GM12878 (cell line): ENCODE data around the gene METTL18. TPM values are rescaled to one million over a fixed set of nuclear protein-coding genes. Genes with fewer than 3 reads are reported as not detected.

Experiments used
- CBFB ChIP-seq: IDR thresholded peaks from 2 replicates; pipeline ENCODE4 v1.6.1; 2016; ENCODE audit warnings: antibody characterized with exemption, low read depth
- EGR1 ChIP-seq, 2 experiments: IDR thresholded peaks; 1 replicate in 1 of 2; 2 replicates in 1 of 2; pipeline ENCODE4 v1.6.1; 2011 to 2012; ENCODE audit warnings: low read depth in 2 of 2, low read length in 2 of 2, borderline replicate concordance in 1 of 2, mild to moderate bottlenecking in 1 of 2, moderate library complexity in 1 of 2
- HCFC1 ChIP-seq: fragments of 150-350 bp; IDR thresholded peaks from 2 replicates; pipeline ENCODE4 v1.6.1; 2014; ENCODE audit warnings: low read length
- KLF5 ChIP-seq: fragments of 450-650 bp; IDR thresholded peaks from 2 replicates; pipeline ENCODE4 v1.6.1; 2014; ENCODE audit warnings: mild to moderate bottlenecking; ENCODE audit not compliant: partially characterized antibody
- NFYA ChIP-seq: IDR thresholded peaks from 2 replicates; pipeline ENCODE4 v1.6.1; 2011; ENCODE audit warnings: low read depth, mild to moderate bottlenecking, low read length, improper control_type of control experiment, borderline replicate concordance
- POU2F2 ChIP-seq: IDR thresholded peaks from 3 replicates; pipeline ENCODE4 v1.6.1; 2011; ENCODE audit warnings: low read depth, mild to moderate bottlenecking, low read length, borderline replicate concordance
- RCOR1 ChIP-seq: conservative IDR thresholded peaks from 2 replicates; pipeline ENCODE4 v1.6.1; 2012; ENCODE audit warnings: low read depth, low read length, improper control_type of control experiment
- RELA ChIP-seq: fragments of 450-650 bp; IDR thresholded peaks from 2 replicates; pipeline ENCODE4 v1.8.0; 2014; ENCODE audit warnings: borderline replicate concordance; ENCODE audit not compliant: partially characterized antibody
- RUNX3 ChIP-seq: IDR thresholded peaks from 2 replicates; pipeline ENCODE4 v1.6.1; 2012; ENCODE audit warnings: low read length, inconsistent platforms
- SIX5 ChIP-seq: IDR thresholded peaks from 2 replicates; pipeline ENCODE4 v1.6.1; 2011; ENCODE audit warnings: mild to moderate bottlenecking, low read depth, low read length, moderate library complexity; ENCODE audit not compliant: severe bottlenecking
- TCF7 ChIP-seq: IDR thresholded peaks from 2 replicates; pipeline ENCODE4 v1.6.1; 2014; ENCODE audit warnings: antibody characterized with exemption, borderline replicate concordance
- polyA plus RNA-seq, 11 experiments: library from polyadenylated mRNA; depleted of rRNA in 4 of 11; unstranded in 6 of 11; stranded (reverse) in 5 of 11; fragments of >200 nt; fragmentation: Nextera tagmentation in 4 of 11; fragmentation: Illumina TruSeq in 1 of 11; extraction: Ambion mirVana in 4 of 11; extraction: Trizol in 1 of 11; gene quantifications; 1 replicate in 1 of 11; 2 replicates in 10 of 11; pipeline versions ENCODE4 v1.2.1 to v1.2.3, GENCODE V29; 2011 to 2016; ENCODE audit warnings: inconsistent platforms in 2 of 11, missing spikeins in 2 of 11, low read depth in 1 of 11
- total RNA-seq, 4 experiments: library from RNA; depleted of rRNA in 3 of 4; stranded (reverse); fragments of >200 nt in 3 of 4; fragmentation: Illumina TruSeq in 1 of 4; extraction: Trizol in 1 of 4; gene quantifications; 2 replicates each; pipeline versions ENCODE4 v1.2.1 to v1.2.3, GENCODE V29; 2013 to 2021
- TF ChIP-seq, protein P1 (sequence below): IDR thresholded peaks from 2 replicates; pipeline ENCODE4 v1.6.1; 2012; ENCODE audit warnings: low read depth, low read length, improper control_type of control experiment
- TF ChIP-seq, protein P2 (sequence below): fragments of 150-350 bp; IDR thresholded peaks from 2 replicates; pipeline ENCODE4 v1.6.1; 2016; ENCODE audit warnings: low read depth, low read length
- TF ChIP-seq, protein P3 (sequence below): IDR thresholded peaks from 2 replicates; pipeline ENCODE4 v1.6.1; 2012; ENCODE audit warnings: low read depth, low read length, improper control_type of control experiment
- TF ChIP-seq, protein P4 (sequence below): fragments of 450-650 bp; IDR thresholded peaks from 2 replicates; pipeline ENCODE4 v1.6.1; 2017; ENCODE audit warnings: low read depth, mild to moderate bottlenecking, moderate library complexity
- TF ChIP-seq, protein P5 (sequence below): fragments of 450-650 bp; IDR thresholded peaks from 2 replicates; pipeline ENCODE4 v1.6.1; 2017; ENCODE audit warnings: mild to moderate bottlenecking, moderate library complexity

METTL18 gene
- total and polyA plus RNA-seq, 10 of the 15 experiments (the other 5 are each of a cell fraction or from before 2014, with no cell fraction given), result 8.1 to 31.8 (median 12.8) TPM

DNA sequence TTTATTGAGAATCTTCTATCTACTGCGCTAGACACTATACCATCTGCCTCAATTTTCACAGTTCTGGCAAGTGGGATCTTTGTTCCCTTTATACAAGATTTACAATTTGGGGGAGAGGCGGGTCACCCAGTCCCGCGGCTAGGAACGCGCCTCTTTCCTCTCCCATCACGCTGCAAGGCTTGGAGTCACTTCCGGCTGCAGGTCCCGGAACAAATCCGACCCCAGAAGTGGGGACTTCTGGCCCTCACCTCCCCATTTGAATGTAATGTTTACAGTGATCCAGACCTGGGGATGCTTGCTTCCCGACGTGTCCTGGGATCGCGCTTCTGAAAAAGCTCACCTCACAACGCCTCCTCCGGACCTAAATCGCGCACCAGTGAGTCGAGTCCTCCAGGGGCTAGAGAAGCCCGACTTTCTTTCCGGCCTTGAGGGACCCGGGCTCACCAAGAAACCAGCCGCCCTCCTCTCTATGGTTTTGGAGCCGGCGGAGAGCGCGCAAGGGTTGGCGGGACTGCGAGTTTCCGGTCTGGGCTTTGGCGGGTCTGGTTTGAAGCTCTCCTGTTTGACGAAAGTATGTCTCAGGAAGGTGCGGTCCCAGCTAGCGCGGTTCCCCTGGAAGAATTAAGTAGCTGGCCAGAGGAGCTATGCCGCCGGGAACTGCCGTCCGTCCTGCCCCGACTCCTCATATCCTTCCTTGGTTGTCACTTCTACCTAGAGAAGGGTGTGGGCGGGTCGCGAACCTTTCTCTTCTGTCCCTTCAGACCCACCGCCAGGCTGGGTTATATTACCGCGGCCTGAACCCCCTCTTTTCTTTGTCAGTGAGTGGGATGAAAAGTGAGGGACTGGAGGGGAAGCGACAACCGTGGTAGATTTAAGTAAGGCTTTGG lies at the start of gene METTL18 (continued):
- TF ChIP-seq EGR1 (IDR thresholded peaks at IDR 0.05; ENCODE audit: borderline replicate concordance in 1 of 2, low read depth in 2 of 2, low read length in 2 of 2) (peak in 1 of 2 experiments; percentile 75; a peak in 2 of 3 replicates), HCFC1 (peak; percentile 82), RCOR1 (no peak), NFYA (no peak), KLF5 (peak; percentile 69), SIX5 (peak; percentile 50), TCF7 (no peak), RUNX3 (peak; percentile 63), RELA (peak; percentile 80), POU2F2 (0 out of 3 replicates have a peak, but pooled peaks have one; percentile 47), CBFB (peak; percentile 78; the same call in 1 of the 2 replicates)
- TF ChIP-seq, protein P1, sequence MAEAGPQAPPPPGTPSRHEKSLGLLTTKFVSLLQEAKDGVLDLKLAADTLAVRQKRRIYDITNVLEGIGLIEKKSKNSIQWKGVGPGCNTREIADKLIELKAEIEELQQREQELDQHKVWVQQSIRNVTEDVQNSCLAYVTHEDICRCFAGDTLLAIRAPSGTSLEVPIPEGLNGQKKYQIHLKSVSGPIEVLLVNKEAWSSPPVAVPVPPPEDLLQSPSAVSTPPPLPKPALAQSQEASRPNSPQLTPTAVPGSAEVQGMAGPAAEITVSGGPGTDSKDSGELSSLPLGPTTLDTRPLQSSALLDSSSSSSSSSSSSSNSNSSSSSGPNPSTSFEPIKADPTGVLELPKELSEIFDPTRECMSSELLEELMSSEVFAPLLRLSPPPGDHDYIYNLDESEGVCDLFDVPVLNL, result peak; percentile 95
- TF ChIP-seq, protein P2, sequence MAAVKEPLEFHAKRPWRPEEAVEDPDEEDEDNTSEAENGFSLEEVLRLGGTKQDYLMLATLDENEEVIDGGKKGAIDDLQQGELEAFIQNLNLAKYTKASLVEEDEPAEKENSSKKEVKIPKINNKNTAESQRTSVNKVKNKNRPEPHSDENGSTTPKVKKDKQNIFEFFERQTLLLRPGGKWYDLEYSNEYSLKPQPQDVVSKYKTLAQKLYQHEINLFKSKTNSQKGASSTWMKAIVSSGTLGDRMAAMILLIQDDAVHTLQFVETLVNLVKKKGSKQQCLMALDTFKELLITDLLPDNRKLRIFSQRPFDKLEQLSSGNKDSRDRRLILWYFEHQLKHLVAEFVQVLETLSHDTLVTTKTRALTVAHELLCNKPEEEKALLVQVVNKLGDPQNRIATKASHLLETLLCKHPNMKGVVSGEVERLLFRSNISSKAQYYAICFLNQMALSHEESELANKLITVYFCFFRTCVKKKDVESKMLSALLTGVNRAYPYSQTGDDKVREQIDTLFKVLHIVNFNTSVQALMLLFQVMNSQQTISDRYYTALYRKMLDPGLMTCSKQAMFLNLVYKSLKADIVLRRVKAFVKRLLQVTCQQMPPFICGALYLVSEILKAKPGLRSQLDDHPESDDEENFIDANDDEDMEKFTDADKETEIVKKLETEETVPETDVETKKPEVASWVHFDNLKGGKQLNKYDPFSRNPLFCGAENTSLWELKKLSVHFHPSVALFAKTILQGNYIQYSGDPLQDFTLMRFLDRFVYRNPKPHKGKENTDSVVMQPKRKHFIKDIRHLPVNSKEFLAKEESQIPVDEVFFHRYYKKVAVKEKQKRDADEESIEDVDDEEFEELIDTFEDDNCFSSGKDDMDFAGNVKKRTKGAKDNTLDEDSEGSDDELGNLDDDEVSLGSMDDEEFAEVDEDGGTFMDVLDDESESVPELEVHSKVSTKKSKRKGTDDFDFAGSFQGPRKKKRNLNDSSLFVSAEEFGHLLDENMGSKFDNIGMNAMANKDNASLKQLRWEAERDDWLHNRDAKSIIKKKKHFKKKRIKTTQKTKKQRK, result no peak
- TF ChIP-seq, protein P3, sequence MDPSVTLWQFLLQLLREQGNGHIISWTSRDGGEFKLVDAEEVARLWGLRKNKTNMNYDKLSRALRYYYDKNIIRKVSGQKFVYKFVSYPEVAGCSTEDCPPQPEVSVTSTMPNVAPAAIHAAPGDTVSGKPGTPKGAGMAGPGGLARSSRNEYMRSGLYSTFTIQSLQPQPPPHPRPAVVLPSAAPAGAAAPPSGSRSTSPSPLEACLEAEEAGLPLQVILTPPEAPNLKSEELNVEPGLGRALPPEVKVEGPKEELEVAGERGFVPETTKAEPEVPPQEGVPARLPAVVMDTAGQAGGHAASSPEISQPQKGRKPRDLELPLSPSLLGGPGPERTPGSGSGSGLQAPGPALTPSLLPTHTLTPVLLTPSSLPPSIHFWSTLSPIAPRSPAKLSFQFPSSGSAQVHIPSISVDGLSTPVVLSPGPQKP, result peak; percentile 75
- TF ChIP-seq, protein P4, sequence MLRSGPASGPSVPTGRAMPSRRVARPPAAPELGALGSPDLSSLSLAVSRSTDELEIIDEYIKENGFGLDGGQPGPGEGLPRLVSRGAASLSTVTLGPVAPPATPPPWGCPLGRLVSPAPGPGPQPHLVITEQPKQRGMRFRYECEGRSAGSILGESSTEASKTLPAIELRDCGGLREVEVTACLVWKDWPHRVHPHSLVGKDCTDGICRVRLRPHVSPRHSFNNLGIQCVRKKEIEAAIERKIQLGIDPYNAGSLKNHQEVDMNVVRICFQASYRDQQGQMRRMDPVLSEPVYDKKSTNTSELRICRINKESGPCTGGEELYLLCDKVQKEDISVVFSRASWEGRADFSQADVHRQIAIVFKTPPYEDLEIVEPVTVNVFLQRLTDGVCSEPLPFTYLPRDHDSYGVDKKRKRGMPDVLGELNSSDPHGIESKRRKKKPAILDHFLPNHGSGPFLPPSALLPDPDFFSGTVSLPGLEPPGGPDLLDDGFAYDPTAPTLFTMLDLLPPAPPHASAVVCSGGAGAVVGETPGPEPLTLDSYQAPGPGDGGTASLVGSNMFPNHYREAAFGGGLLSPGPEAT, result peak; percentile 92
- TF ChIP-seq, protein P5, sequence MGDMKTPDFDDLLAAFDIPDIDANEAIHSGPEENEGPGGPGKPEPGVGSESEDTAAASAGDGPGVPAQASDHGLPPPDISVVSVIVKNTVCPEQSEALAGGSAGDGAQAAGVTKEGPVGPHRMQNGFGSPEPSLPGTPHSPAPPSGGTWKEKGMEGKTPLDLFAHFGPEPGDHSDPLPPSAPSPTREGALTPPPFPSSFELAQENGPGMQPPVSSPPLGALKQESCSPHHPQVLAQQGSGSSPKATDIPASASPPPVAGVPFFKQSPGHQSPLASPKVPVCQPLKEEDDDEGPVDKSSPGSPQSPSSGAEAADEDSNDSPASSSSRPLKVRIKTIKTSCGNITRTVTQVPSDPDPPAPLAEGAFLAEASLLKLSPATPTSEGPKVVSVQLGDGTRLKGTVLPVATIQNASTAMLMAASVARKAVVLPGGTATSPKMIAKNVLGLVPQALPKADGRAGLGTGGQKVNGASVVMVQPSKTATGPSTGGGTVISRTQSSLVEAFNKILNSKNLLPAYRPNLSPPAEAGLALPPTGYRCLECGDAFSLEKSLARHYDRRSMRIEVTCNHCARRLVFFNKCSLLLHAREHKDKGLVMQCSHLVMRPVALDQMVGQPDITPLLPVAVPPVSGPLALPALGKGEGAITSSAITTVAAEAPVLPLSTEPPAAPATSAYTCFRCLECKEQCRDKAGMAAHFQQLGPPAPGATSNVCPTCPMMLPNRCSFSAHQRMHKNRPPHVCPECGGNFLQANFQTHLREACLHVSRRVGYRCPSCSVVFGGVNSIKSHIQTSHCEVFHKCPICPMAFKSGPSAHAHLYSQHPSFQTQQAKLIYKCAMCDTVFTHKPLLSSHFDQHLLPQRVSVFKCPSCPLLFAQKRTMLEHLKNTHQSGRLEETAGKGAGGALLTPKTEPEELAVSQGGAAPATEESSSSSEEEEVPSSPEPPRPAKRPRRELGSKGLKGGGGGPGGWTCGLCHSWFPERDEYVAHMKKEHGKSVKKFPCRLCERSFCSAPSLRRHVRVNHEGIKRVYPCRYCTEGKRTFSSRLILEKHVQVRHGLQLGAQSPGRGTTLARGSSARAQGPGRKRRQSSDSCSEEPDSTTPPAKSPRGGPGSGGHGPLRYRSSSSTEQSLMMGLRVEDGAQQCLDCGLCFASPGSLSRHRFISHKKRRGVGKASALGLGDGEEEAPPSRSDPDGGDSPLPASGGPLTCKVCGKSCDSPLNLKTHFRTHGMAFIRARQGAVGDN, result peak; percentile 33; the same call in 1 of the 2 replicates
